Neutrophil (primary cell): ENCODE results near the gene LPP.

Source experiments
- H3K27ac ChIP-seq: fragments of 200-600 bp; sonication (generic); 2 replicates; pipeline ENCODE4 v1.5.1; 2016; ENCODE audit warnings: mild to moderate bottlenecking, moderate library complexity
- H3K27me3 ChIP-seq: fragments of 200-600 bp; sonication (generic); 2 replicates; pipeline ENCODE4 v1.6.0; 2016; ENCODE audit warnings: mild to moderate bottlenecking
- H3K36me3 ChIP-seq: fragments of 200-600 bp; sonication (generic); 2 replicates; pipeline ENCODE4 v1.5.1; 2017
- H3K4me1 ChIP-seq, 2 experiments: fragments of 200-600 bp in 1 of 2; sonication (generic) in 1 of 2; 1 replicate in 1 of 2; 2 replicates in 1 of 2; pipeline versions ENCODE4 v1.5.1 to v1.6.1; 2013 to 2016; ENCODE audit warnings: low read depth in 1 of 2, low read length in 1 of 2, mild to moderate bottlenecking in 1 of 2, moderate library complexity in 1 of 2; ENCODE audit not compliant: control insufficient read depth in 1 of 2, insufficient read depth in 1 of 2
- H3K4me3 ChIP-seq, 2 experiments: fragments of 200-600 bp in 1 of 2; sonication (generic) in 1 of 2; 1 replicate in 1 of 2; 2 replicates in 1 of 2; pipeline ENCODE4 v1.5.1; 2013 to 2016; ENCODE audit warnings: low read depth in 1 of 2, low read length in 1 of 2, mild to moderate bottlenecking in 1 of 2, moderate library complexity in 1 of 2
- H3K9me3 ChIP-seq: fragments of 200-600 bp; sonication (generic); 2 replicates; pipeline ENCODE4 v1.5.1; 2016
- TF ChIP-seq, protein P1 (sequence below): fragments of 200-600 bp; sonication (generic); IDR thresholded peaks from 2 replicates; pipeline ENCODE4 v1.5.1; 2016; ENCODE audit warnings: antibody characterized with exemption

Gene LPP

GRCh38 chr3:188825901-188826300 lies 671.9 kb downstream of the LPP start:
- H3K4me3 ChIP-seq, result no peak overlapping the region
- H3K36me3 ChIP-seq, result no peaks in the 10 kb centered on the region
- H3K9me3 ChIP-seq, result no peaks in the 10 kb centered on the region
- no peak overlapping the region for H3K27ac ChIP-seq
- no peaks in the 10 kb centered on the region for H3K27me3 ChIP-seq
- peaks cover 24 to 33% of the 10 kb centered on the region in 2 experiments for H3K4me1 ChIP-seq
- TF ChIP-seq, protein P1, sequence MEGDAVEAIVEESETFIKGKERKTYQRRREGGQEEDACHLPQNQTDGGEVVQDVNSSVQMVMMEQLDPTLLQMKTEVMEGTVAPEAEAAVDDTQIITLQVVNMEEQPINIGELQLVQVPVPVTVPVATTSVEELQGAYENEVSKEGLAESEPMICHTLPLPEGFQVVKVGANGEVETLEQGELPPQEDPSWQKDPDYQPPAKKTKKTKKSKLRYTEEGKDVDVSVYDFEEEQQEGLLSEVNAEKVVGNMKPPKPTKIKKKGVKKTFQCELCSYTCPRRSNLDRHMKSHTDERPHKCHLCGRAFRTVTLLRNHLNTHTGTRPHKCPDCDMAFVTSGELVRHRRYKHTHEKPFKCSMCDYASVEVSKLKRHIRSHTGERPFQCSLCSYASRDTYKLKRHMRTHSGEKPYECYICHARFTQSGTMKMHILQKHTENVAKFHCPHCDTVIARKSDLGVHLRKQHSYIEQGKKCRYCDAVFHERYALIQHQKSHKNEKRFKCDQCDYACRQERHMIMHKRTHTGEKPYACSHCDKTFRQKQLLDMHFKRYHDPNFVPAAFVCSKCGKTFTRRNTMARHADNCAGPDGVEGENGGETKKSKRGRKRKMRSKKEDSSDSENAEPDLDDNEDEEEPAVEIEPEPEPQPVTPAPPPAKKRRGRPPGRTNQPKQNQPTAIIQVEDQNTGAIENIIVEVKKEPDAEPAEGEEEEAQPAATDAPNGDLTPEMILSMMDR, result no peak

GRCh38 chr3:188826574-188826973 lies 672.6 kb downstream of the LPP start:
- Histone ChIP-seq H3K27me3 (no peaks in the 10 kb centered on the region), H3K4me1 (peaks cover 17 to 28% of the 10 kb centered on the region in 2 experiments), H3K9me3 (no peaks in the 10 kb centered on the region), H3K27ac (no peak overlapping the region), H3K36me3 (no peaks in the 10 kb centered on the region), H3K4me3 (no peak overlapping the region)
- TF ChIP-seq, protein P1, result no peak

- Histone ChIP-seq H3K4me1 (peaks cover 12 to 23% of the 10 kb centered on the region in 2 experiments), H3K9me3 (no peaks in the 10 kb centered on the region), H3K27ac (no peak overlapping the region), H3K36me3 (no peaks in the 10 kb centered on the region), H3K4me3 (no peak overlapping the region), H3K27me3 (no peaks in the 10 kb centered on the region)
- TF ChIP-seq, protein P1, result no peak
Measured at GRCh38 chr3:188827103-188827502, 673.1 kb downstream of the LPP start.

DNA sequence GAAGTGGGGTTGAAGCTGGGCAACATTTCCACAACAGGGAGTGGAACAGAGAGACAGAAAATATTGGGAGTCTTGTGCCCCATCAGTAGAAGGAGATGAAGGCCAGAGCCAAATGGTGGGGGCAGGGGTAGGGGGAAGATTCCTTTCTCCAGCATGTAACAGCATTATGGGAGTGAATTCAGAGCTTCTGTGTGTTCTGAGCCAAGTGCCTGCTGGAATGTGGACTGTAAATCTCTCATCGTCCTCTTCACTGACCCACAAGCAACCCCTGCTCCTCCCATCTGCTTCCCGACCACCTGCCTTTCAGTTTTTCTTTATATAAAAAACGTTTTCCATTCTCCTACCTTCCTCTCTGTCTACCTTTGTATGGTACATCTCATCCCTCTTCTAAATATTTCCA lies 673.6 kb downstream of the LPP start:
- H3K9me3 ChIP-seq, result no peaks in the 10 kb centered on the region
- TF ChIP-seq, protein P1, result no peak
- H3K27me3 ChIP-seq, result no peaks in the 10 kb centered on the region
- no peaks in the 10 kb centered on the region for H3K36me3 ChIP-seq
- H3K4me1 ChIP-seq, result peaks cover 7 to 18% of the 10 kb centered on the region in 2 experiments
- no peak overlapping the region for H3K27ac ChIP-seq
- H3K4me3 ChIP-seq, result no peak overlapping the region

DNA sequence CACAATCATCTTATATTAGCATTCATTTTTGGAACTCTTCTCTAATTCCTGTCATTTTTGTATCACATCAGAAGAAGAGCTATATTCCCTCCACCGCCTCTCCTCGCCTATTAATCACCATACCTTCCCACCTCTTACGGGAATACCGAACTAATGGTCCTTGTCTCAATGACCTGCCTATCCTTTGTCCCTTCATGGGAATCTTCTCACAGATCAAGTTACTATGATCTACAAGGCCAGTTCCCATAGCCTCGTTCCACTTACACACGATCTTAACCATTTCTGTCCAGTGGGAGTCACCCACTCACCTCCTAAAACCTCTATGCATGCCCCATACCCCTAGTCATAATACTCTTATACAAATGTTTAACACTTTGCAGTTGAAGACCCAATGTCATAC lies 675.2 kb downstream of the LPP start:
- Histone ChIP-seq H3K36me3 (no peaks in the 10 kb centered on the region), H3K9me3 (no peaks in the 10 kb centered on the region), H3K27ac (no peak overlapping the region), H3K4me3 (no peak overlapping the region), H3K4me1 (peaks cover 0 to 10% of the 10 kb centered on the region in 2 experiments), H3K27me3 (no peaks in the 10 kb centered on the region)
- TF ChIP-seq, protein P1, result no peak

DNA sequence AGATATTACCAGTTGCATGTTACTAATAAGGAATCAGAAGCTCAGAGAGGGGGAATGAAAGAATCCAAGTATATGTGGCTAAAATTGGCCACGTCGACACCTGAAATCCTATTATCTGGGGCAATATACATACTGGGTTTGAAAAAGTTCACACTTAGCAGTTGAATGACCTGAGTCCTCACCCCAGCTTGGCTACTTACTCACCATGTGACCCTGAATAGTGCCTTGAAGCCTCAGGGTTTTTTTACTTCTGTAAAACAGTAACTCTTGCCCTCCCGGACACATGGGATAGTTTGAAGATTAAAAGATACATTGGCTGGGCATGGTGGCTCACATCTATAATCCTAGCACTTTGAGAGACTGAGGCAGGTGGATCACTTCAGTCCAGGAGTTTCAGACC lies 675.6 kb downstream of the LPP start:
- Histone ChIP-seq H3K27ac (no peak overlapping the region), H3K36me3 (no peaks in the 10 kb centered on the region), H3K9me3 (no peaks in the 10 kb centered on the region), H3K27me3 (no peaks in the 10 kb centered on the region), H3K4me3 (no peak overlapping the region), H3K4me1 (peaks cover 0 to 10% of the 10 kb centered on the region in 2 experiments)
- TF ChIP-seq, protein P1, result no peak
